Peyer's patch (tissue), 4 donors: ENCODE results near the gene DNASE1L2. TPM values are rescaled to one million over a fixed set of nuclear protein-coding genes. Genes with fewer than 3 reads are reported as not detected.

ENCODE experiments used
- DNase-seq, 3 donors: peaks; one replicate each; pipeline ENCODE4 v3.0.0-alpha.2; 2017 to 2019
- H3K27ac ChIP-seq, 4 donors: fragments of 200-600 bp; sonication (generic); one replicate each; pipeline ENCODE4 v1.5.1; 2016 to 2019
- H3K27me3 ChIP-seq, 2 donors: fragments of 200-600 bp; sonication (generic); one replicate each; pipeline ENCODE4 v1.5.1; 2019
- H3K36me3 ChIP-seq, 3 donors: fragments of 200-600 bp; sonication (generic); one replicate each; pipeline ENCODE4 v1.5.1; 2016 to 2019
- H3K4me1 ChIP-seq, 4 donors: fragments of 200-600 bp; sonication (generic); one replicate each; pipeline ENCODE4 v1.5.1; 2016 to 2019
- H3K4me3 ChIP-seq, 4 donors: fragments of 200-600 bp; sonication (generic); 1 replicate in 3 of 4; 2 replicates in 1 of 4; pipeline ENCODE4 v1.5.1; 2016 to 2019; ENCODE audit warnings: mild to moderate bottlenecking in 1 of 4
- H3K9me3 ChIP-seq, 4 donors: fragments of 200-600 bp; sonication (generic); one replicate each; pipeline ENCODE4 v1.5.1; 2016 to 2019; ENCODE audit warnings: mild to moderate bottlenecking in 1 of 4
- CTCF ChIP-seq, 6 experiments: fragments of 450-650 bp in 4 of 6; fragments of 200-600 bp in 2 of 6; sonication (generic) in 1 of 6; IDR thresholded peaks; one replicate each; pipeline ENCODE4 v1.5.1; 2017 to 2019; ENCODE audit warnings: antibody characterized with exemption in 6 of 6, mild to moderate bottlenecking in 3 of 6, moderate library complexity in 1 of 6
- POLR2A ChIP-seq, 2 donors: fragments of 450-650 bp; IDR thresholded peaks; one replicate each; pipeline ENCODE4 v1.5.1; 2017; ENCODE audit warnings: antibody characterized with exemption in 2 of 2, mild to moderate bottlenecking in 2 of 2, moderate library complexity in 2 of 2
- total RNA-seq, 4 donors: library from RNA; depleted of rRNA; stranded (reverse); fragments of >200 nt; gene quantifications; one replicate each; pipeline ENCODE4 v1.1.0, GENCODE V29; 2016

DNASE1L2 gene
- total RNA-seq, 4 donors from 2014 or later = 2.0 to 2.8 (median 2.5) TPM; not detected in 1

DNA sequence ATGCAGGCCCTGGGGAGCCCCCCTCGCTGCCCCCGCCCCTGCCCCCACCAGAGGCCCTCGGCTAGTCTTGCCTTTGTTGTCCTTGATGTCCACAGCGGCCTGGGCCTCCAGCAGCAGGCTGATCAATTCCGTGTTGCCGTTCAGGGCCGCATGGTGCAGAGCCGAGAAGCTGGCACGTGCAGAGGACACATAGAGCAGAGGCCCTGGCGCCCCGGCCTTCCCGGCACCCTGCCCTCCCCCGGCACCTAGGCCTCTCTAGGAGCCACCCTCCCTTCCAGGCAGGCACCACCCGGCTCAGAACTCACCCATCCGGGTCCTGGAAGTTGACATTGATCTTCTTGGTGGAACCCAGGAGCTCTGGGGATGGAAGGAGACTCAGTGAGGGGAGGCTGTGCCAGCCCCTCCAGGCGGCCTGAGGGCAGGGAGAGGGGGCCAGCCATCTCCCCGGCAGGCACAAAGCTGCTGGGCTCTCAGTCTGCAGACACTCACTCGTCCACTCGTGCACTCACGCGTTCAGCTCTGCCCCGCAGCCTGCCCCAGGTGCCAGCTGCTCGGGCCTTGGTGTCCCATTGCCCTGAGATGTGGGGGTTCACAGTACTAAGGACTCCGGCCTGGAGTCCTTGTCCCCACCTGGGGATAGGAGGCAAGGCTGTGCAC, 46.1 kb upstream of the DNASE1L2 start:
- Histone ChIP-seq H3K27me3 (peaks cover 0 to 5% of the 10 kb centered on the region in 2 donors), H3K36me3 (no peaks in the 10 kb centered on the region)
- no peak for DNase-seq

GRCh38 chr16:2190659-2191445, 45.4 kb upstream of the DNASE1L2 start:
- no peak overlapping the region for H3K27ac ChIP-seq
- TF ChIP-seq POLR2A (IDR thresholded peaks at IDR 0.05) (no peak), CTCF (IDR thresholded peaks at IDR 0.05) (no peak)
- H3K36me3 ChIP-seq = no peaks in the 10 kb centered on the region
- no peaks in the 10 kb centered on the region for H3K9me3 ChIP-seq
- H3K27me3 ChIP-seq = peaks cover 0 to 12% of the 10 kb centered on the region in 2 donors
- no peak overlapping the region for H3K4me3 ChIP-seq
- no peak for DNase-seq
- peaks cover 0 to 11% (median 9%) of the 10 kb centered on the region in 4 donors for H3K4me1 ChIP-seq

More for the DNA sequence above, 46.1 kb upstream of the DNASE1L2 start:
- Histone ChIP-seq H3K27ac (no peak overlapping the region), H3K9me3 (no peaks in the 10 kb centered on the region), H3K4me1 (peaks cover 0 to 4% (median 2%) of the 10 kb centered on the region in 4 donors), H3K4me3 (no peak overlapping the region)
- TF ChIP-seq CTCF (IDR thresholded peaks at IDR 0.05) (no peak), POLR2A (IDR thresholded peaks at IDR 0.05) (no peak)

DNA sequence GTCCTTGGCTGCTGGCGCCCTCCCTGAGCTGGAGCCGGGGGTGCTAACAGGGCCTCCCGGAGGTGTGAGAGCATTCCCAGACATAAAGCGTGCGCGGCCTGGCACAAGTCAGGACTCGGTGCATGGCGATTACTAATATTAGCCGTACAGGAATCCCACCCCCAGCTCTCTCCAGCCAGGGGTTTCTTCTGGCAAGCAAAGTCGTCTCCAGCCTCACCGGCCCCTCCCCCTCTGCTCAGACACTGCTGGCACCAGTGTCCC, 44.9 kb upstream of the DNASE1L2 start:
- H3K4me1 ChIP-seq = peaks cover 0 to 14% (median 13%) of the 10 kb centered on the region in 4 donors
- peaks cover 0 to 16% of the 10 kb centered on the region in 2 donors for H3K27me3 ChIP-seq
- H3K9me3 ChIP-seq = no peaks in the 10 kb centered on the region
- no peak for DNase-seq
- no peak overlapping the region for H3K4me3 ChIP-seq
- no peak overlapping the region for H3K27ac ChIP-seq
- no peaks in the 10 kb centered on the region for H3K36me3 ChIP-seq
- TF ChIP-seq CTCF (IDR thresholded peaks at IDR 0.05) (no peak), POLR2A (IDR thresholded peaks at IDR 0.05) (no peak)

- H3K4me1 ChIP-seq = peaks cover 0 to 19% (median 13%) of the 10 kb centered on the region in 4 donors
- H3K27ac ChIP-seq = no peak overlapping the region
- DNase-seq = no peak
- no peaks in the 10 kb centered on the region for H3K9me3 ChIP-seq
- TF ChIP-seq CTCF (IDR thresholded peaks at IDR 0.05) (no peak), POLR2A (IDR thresholded peaks at IDR 0.05) (no peak)
- H3K27me3 ChIP-seq = peaks cover 0 to 27% of the 10 kb centered on the region in 2 donors
- no peaks in the 10 kb centered on the region for H3K36me3 ChIP-seq
- H3K4me3 ChIP-seq = no peak overlapping the region
These were observed 41.9 kb upstream of the DNASE1L2 start for GRCh38 chr16:2194166-2194834.

DNA sequence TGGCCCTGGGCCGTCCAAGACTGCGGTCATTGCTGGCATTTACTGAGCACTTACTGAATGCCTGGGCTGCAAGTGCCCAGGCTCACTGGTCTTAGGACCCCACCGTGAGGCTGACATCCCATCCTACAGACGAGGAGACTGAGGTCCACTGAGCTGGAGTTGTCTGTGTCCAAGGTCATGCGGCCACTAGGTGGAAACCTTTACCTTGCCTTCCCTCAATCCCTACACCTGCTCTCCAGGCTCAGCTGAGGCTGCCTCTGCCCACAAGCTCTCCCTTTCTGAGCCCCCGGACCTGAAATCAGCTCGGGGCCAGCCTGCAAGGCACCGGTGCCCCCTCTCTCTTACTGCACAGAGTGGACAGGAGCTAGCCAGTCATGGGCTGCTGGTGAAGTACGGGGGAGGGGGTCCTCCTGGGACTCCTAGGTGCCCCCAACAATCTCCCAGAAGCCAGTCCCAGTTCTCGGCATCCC, 41.4 kb upstream of the DNASE1L2 start:
- Histone ChIP-seq H3K4me1 (peaks cover 0 to 19% (median 13%) of the 10 kb centered on the region in 4 donors), H3K27ac (no peak overlapping the region), H3K4me3 (no peak overlapping the region), H3K36me3 (no peaks in the 10 kb centered on the region), H3K9me3 (no peaks in the 10 kb centered on the region), H3K27me3 (peaks cover 0 to 27% of the 10 kb centered on the region in 2 donors)
- DNase-seq = peak in 2 of 3 donors; percentile 68 to 85
- no peak for TF ChIP-seq POLR2A (IDR thresholded peaks at IDR 0.05)
- peak; percentile 27 to 73 (median 60) for TF ChIP-seq CTCF (IDR thresholded peaks at IDR 0.05)
